ENCODE data around the gene PON3. TPM values are rescaled to one million over a fixed set of nuclear protein-coding genes. Genes with fewer than 3 reads are reported as not detected.

Gene PON3
- total and polyA plus RNA-seq, 2 experiments from 2014 or later = 0.45 TPM; not detected in 1

GRCh38 chr7:95427914-95428516 lies 31.8 kb upstream of the PON3 start:
- Histone ChIP-seq H3K27ac (no peak overlapping the region), H3K4me2 (no peak overlapping the region), H3K36me3 (replicated peaks; ENCODE audit: insufficient read depth, low read depth) (no peaks in the 10 kb centered on the region), H3K4me3 (no peak overlapping the region), H3K79me2 (peaks cover 90% of the 10 kb centered on the region), H2AFZ (no peak overlapping the region), H3K4me1 (ENCODE audit: insufficient read depth) (peaks cover 23% of the 10 kb centered on the region), H4K20me1 (ENCODE audit: insufficient read depth, poor library complexity, severe bottlenecking) (no peaks in the 10 kb centered on the region), H3K9me3 (ENCODE audit: low read depth) (no peaks in the 10 kb centered on the region), H3K9me2 (replicated peaks; ENCODE audit: insufficient read depth) (no peaks in the 10 kb centered on the region), H3K27me3 (no peaks in the 10 kb centered on the region)
- DNase-seq (ENCODE audit: low spot score) = no peak
- 76% methylated on average over 3 of the region's 3 CpGs for WGBS (ENCODE audit: low lambda C conversion rate, missing lambda C conversion rate)
- TF ChIP-seq EZH2 (IDR thresholded peaks at IDR 0.05; ENCODE audit: borderline replicate concordance) (no peak), CTCF (IDR thresholded peaks at IDR 0.05; ENCODE audit: poor library complexity) (no peak), EZH2phosphoT487 (IDR thresholded peaks at IDR 0.05; ENCODE audit: low read depth, severe bottlenecking, unreplicated experiment) (no peak)

DNA sequence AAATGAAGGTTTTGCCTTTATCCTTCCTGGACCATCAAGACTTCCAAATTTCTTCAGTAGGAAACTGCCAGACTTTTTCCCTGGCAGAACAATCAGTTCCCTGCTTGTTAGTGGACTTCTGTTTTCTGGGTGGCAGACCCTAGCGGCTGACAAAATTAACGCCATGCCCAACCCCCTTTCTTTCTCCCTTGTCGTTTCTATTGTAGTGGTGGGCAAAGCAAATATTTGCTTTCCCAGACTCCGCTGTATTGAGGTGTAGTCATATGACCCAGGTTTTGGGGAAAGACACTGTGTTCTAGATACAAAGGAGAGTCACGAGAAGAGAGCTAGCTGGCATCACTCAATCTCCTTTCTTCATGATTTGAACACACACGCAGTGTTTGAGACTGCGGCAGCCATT lies 31.0 kb upstream of the PON3 start:
- Histone ChIP-seq H3K4me2 (no peak overlapping the region), H3K4me3 (no peak overlapping the region), H4K20me1 (ENCODE audit: insufficient read depth, poor library complexity, severe bottlenecking) (no peaks in the 10 kb centered on the region), H3K4me1 (ENCODE audit: insufficient read depth) (peaks cover 20% of the 10 kb centered on the region), H3K27ac (no peak overlapping the region), H3K79me2 (peaks cover 87% of the 10 kb centered on the region), H3K9me3 (ENCODE audit: low read depth) (no peaks in the 10 kb centered on the region), H3K27me3 (no peaks in the 10 kb centered on the region), H2AFZ (no peak overlapping the region), H3K9me2 (replicated peaks; ENCODE audit: insufficient read depth) (no peaks in the 10 kb centered on the region), H3K36me3 (replicated peaks; ENCODE audit: insufficient read depth, low read depth) (no peaks in the 10 kb centered on the region)
- no peak for DNase-seq (ENCODE audit: low spot score)
- TF ChIP-seq EZH2 (IDR thresholded peaks at IDR 0.05; ENCODE audit: borderline replicate concordance) = no peak
- no peak for TF ChIP-seq CTCF (IDR thresholded peaks at IDR 0.05; ENCODE audit: poor library complexity)
- no peak for TF ChIP-seq EZH2phosphoT487 (IDR thresholded peaks at IDR 0.05; ENCODE audit: low read depth, severe bottlenecking, unreplicated experiment)
- 71% methylated on average over 7 of the region's 7 CpGs for WGBS (ENCODE audit: low lambda C conversion rate, missing lambda C conversion rate)

DNA sequence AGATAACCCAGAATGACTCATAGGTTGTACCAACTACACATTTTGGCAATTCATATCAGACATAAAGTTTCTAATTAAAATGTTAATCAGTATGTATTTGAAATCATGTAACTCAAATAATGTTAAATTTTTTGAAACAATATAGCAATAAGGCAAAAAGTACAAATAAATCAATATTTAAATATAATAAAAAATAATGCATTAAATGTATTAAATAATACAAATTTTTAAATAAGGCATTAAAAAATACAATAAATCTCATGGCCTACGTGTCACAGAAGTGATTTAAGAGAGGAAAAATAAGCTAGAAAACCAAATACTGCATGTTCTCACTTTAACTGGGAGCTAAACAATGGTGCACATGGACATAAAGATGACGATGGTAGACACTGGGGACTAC lies 29.5 kb upstream of the PON3 start:
- H3K79me2 ChIP-seq = peaks cover 91% of the 10 kb centered on the region
- no peaks in the 10 kb centered on the region for H4K20me1 ChIP-seq (ENCODE audit: insufficient read depth, poor library complexity, severe bottlenecking)
- H3K27me3 ChIP-seq = no peaks in the 10 kb centered on the region
- no peaks in the 10 kb centered on the region for H3K36me3 ChIP-seq (replicated peaks; ENCODE audit: insufficient read depth, low read depth)
- no peak overlapping the region for H3K27ac ChIP-seq
- TF ChIP-seq EZH2 (IDR thresholded peaks at IDR 0.05; ENCODE audit: borderline replicate concordance) (no peak), CTCF (IDR thresholded peaks at IDR 0.05; ENCODE audit: poor library complexity) (no peak), EZH2phosphoT487 (IDR thresholded peaks at IDR 0.05; ENCODE audit: low read depth, severe bottlenecking, unreplicated experiment) (no peak)
- H3K9me2 ChIP-seq (replicated peaks; ENCODE audit: insufficient read depth) = no peaks in the 10 kb centered on the region
- H3K4me3 ChIP-seq = no peak overlapping the region
- no peak overlapping the region for H3K4me2 ChIP-seq
- peaks cover 29% of the 10 kb centered on the region for H3K4me1 ChIP-seq (ENCODE audit: insufficient read depth)
- no peak overlapping the region for H2AFZ ChIP-seq
- no peak for DNase-seq (ENCODE audit: low spot score)
- no peaks in the 10 kb centered on the region for H3K9me3 ChIP-seq (ENCODE audit: low read depth)
- 98% methylated on average over 2 of the region's 2 CpGs for WGBS (ENCODE audit: low lambda C conversion rate, missing lambda C conversion rate)
